Stimulated activated CD8-positive, alpha-beta memory T cell treated with anti-CD3 and anti-CD28 coated beads, Interleukin-12 subunit alpha, Interleukin-12 subunit beta, amount 100 ng/mL, for 1 hour (primary cell): ENCODE results near the gene SCARB1.

Source experiments
- DNase-seq: peaks from one replicate; pipeline ENCODE4 v3.0.0-alpha.2; 2020; ENCODE audit warnings: low read depth

SCARB1 gene

DNA sequence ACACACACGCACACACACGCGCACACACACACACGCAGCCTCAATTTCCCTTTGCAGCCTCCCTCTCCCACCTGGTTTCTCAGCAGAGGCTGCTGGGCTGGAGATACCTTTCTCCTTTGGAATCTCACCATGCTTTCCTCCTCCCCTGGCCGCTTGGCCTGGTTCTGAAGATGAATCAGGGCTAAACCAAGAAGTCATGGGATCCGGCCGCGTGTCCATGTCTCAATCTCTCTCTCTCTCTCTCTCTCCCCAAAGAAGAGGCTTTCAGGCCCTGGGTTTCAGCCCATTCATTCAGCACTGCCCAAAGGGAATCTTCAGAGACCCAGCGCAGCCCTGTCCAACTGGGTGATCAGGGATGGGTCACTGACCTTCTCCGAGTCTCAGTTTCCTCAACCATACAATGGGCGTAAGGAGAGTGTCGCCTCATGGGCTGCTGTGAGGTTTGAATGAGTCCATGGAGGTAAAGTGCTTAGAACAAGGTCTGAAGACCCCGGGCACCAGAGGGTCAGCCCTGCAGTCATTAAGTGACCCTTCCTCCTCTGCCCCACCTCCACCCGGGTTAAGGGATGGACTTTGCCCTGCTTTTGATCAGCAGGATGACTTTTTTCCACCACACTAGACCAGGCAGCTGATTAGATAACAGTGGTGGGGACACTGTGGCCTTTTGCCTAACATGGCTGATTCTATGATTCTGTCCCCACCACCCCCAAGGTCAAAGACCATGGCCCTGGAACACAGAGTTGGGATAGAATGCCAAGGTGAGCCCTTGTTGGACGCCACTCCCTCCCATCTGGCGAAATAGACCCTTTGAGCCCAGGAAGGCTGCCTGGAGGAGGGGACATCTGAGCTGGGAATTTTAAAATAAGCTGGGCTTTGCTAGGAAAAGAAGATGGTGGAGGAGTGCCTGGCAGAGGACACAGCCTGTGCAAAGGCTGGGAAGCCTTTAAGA is 42.1 kb downstream of the SCARB1 start:
- no peak for DNase-seq

- no peak for DNase-seq
Observed at GRCh38 chr12:124820199-124820598, 43.5 kb downstream of the SCARB1 start.

DNA sequence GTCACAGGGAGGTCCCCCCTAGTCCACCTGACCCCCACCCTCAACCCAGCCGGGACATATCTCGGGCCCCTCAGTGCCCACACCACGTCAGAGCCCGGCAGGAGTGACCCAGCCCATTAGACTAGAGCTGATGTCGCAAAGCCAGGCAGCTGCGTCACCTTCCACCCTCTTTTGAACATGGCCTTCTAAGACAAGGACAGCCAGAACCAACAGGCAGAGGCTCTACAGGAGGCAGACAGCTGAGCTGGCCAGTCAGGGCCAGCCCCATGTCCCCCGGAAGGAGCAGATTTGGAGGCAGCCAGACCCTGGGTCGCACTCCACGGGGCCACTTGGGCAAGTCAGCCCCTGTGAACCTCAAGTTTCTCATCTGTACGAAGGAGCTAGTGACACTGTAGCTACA is 44.1 kb downstream of the SCARB1 start:
- DNase-seq = no peak

DNA sequence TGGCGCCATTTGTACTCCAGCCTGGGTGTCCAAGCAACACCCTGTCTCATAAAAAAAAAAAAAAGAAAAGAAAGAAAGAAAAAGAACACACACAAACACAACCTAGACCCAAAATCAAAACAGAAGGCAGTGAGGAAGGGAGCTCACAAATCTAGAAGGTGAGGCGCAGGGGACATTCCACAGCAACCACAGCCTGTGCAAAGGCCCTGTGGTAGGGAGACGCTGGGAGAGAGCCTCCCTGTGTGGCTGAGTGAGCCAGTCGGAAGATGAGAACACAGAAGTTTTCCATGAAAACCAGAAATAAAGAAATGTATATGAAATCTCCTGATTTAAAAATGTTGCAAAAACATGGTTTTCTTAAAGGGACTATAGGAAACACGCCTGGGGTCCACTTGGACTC is 44.6 kb downstream of the SCARB1 start:
- no peak for DNase-seq

GRCh38 chr12:124817076-124818000 is 46.3 kb downstream of the SCARB1 start:
- DNase-seq = no peak

DNA sequence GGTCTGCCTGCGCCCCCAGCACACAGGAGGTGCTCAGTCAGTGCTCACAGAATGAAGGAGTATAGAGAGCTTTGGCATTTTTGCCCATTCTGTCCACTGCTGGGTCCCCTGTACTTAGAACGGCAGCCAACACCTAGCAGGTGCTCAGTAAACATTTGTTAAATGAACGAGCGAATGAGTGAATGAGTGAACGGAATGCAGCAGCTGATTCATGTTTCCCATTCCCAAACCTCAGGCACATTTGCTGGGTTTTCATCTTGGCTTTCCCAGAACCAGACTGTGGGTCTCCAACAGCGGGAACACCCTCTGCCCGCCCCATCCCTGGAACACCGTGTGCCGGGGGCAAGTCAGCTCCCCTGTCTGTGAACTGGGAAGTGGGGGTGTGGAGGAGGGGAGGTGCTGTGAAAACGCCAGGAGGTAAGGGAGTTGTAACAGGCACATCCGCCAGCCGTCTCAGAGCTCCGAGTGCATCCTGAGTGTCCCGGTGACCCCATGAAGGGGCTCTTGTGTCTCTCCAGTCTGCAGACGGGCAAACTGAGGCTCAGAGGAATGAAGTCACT is 47.3 kb downstream of the SCARB1 start:
- no peak for DNase-seq

DNA sequence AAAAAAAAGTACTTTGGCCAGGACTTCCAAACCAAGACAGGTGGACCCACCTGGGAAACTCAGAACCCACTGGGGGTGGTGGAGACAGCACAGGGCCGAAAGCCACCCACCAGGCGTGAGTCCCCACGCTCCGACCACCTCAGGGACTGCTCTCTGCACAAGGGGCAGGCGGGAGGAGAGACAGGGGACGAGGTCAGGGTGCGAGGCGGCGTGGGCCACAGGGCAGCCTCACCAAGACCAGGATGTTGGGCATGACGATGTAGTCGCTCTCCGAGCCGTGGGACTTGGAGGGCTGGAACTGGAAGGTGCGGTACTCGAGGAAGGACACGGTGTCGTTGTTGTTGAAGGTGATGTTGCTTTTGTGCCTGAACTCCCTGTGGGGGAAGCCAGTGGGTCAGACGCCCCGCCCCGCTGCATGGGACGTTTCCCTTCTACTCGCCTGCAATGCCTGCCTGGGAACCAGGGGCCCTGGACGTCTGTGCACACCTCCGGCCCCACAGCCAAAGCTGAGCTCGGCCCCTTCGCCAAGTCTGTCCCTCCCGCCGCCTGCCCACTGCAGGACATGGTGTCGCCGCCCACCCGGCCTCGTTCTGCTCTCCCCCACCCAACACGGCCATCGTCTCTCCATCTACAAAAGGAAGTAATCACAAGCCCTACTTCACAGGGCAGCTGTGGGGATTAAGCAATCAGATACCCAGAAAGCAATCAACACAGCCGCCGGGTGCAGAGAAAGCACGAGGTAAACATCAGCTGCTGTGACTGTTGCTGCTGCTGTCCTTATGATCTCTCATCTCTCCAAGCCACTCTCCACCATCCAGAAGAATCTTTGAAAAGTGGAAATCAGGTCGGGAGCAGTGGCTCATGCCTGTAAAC is 48.7 kb downstream of the SCARB1 start:
- no peak for DNase-seq

DNA sequence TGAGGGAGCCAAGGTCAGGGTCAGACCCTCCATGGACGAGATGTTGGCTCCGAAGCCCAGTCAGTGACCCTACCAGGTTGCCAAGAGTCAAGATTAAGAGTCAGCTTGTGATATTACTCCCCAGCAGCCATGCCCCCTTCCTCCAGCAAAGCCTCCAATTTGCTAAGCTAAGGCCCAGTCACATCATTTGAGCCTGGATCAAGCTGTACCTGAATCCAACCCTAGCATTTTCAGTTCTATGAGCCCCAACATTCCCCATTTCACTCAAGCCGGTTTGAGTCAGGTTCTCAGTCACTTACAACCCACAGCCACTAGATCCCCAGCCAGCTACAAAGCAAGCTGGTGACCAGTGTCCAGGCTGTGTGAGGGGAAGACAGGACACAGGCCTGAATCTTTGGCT is 49.9 kb downstream of the SCARB1 start:
- DNase-seq = no peak

GRCh38 chr12:124812979-124813378 is 50.7 kb downstream of the SCARB1 start:
- no peak for DNase-seq

DNA sequence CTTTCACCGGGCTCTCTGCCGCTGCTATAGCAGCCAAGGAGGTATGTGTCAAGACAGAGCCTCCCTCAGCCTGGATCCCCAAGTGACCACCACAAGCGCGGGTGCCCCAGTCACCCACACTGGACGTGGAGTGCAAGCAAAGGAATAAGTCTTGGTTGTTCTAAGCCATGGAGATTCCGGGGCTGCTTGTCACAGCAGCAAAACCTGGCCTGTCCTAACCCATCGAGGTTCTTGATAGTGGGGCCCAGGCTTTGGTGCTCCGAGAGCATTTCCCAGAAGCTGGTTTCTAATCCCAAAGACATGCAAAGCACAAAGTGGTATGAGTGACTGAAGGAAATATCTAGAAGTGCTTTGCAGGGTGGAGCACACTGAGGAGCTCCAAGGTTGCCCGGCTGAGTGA is 51.3 kb downstream of the SCARB1 start:
- no peak for DNase-seq

- no peak for DNase-seq
Observed at GRCh38 chr12:124811633-124812032, 52.0 kb downstream of the SCARB1 start.

DNA sequence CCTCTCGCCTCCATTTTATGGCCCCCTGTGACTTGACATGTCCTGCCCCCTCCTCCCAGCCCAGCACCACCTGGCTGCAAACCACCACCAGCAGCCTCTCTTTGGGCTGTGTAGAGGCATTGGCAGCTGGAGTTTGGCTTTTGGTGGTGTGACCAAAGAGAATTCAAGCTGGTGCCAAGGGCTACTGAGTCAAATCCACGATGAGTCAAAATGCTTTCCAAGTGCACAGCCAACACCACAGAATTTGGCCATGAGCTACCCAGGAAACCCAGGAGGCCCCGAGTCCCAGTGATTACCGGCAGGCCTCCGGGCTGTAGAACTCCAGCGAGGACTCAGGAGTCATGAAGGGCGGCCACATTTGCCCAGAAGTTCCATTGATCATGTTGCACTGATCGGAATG is 53.8 kb downstream of the SCARB1 start:
- no peak for DNase-seq

DNA sequence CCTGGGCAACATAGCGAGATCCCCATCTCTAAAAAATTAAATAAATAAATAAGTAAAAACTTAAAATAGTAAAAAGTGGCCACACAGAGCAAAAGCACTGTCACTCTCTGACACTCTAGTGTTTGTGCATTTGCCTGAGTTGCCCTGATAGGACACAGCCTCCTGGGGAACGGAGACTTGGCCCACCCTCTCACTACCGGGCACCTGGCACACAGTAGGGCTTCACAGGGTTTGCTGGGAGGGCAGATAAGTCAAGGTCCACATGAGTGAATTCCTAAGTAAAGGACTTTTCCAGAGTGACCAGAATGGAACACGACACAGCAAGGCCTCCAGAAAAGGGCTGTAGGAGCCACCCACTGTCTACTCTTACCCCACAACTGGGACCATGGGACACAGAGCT is 54.3 kb downstream of the SCARB1 start:
- no peak for DNase-seq

DNA sequence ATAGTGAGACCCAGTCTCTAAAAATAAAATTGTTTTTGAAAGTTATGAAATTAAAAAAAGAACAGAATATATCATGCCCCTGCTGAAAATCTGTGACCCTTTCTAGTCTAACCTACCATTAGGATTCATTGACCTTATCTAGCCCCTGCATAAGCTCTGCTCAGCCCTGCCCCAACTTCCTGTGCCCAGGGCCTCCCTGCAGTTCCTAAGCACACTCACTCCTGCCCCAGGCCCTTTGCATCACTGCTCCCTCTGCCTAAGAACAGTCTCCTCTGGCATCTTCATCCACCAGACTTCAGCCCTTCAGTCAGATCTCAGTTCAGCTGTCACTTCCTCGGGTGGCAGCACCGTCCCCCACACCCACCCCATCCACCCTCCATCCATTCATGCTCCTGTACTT is 55.4 kb downstream of the SCARB1 start:
- DNase-seq = no peak

DNA sequence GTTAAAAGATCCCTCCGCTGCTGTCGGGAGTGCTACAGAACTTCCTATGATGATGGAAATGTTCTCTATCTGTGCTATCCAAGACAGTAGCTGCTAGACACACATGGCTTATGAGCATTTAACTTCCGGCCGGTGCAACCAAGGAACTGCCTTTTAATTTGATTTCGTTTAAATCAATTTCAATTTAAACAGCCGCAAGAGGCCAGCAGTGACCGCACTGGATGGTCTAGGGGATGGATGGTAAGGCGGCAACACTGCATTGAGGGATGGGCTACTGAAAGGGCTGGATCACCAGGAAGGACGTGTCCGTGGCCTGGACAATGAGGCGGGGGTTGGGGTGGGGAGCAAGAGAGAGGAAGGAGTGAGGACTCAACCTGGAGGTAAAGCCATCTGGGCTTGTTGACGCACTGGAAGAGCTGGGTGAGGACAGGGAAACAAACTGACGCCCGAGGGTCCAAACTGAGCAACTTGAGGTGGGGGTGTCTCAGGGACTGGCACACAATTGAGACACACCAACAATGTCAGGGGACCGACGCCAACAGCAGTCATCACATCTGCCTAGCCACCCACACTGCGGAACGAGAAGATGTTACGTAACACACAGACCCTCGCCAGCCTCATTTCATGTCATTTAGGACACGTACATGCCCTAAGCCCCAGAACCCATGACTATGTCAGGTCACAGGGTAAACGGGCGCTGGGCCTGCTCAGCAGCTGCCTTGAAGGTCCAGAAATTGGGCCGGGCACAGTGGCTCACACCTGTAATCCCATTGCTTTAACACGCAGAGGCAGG is 57.6 kb downstream of the SCARB1 start:
- DNase-seq = no peak

- DNase-seq = no peak
Observed at GRCh38 chr12:124805050-124805449, 58.6 kb downstream of the SCARB1 start.

DNA sequence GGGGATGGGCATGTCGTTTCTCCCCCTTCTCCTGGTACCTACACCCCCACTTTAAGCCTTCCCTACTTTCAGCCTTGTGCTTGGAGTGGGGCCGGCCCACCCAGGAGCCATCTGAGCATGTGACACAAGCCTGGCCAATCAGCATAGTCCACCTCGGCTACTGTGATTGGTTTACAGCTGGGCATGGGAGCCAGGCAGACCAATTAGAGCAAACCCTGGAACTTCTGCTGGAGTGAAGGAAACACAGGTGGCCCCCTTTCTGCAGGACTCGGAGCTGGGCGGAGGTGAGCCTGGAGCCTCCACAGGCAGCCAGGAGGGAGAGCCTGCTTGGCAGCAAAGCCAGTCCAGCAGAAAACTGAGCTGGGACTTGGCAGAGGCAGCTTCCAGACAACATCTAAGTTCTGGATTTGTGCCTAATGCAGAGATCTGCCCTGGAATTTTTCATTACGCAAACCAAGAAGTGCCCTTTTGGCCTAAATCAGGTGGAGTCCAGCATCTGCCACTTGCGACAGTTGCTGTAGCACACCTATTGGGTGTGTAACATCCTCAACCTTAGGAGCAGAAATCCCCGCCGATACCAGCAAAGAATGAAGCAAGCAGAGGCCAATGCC is 59.5 kb downstream of the SCARB1 start:
- DNase-seq = no peak

DNA sequence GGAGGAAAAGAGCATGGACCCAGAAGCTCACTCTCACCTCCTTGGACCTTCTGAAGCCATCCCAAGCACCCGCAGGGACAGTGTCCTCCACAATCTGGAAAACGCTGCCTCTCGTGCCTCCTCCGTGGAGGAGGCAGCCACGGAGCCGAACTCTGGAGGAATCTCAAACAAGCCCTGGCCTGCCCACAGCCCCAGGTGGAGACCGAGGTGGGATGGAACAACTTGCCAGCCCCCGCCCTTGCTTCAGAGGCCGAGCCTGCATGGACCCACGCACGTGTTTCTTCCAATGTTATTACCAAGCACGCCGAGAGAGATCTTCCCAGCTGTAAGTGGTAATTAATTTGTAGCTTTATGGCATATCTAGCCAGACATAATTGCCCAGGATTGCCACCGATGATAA is 61.3 kb downstream of the SCARB1 start:
- DNase-seq = no peak

- no peak for DNase-seq
Observed at GRCh38 chr12:124800506-124800905, 63.2 kb downstream of the SCARB1 start.

DNA sequence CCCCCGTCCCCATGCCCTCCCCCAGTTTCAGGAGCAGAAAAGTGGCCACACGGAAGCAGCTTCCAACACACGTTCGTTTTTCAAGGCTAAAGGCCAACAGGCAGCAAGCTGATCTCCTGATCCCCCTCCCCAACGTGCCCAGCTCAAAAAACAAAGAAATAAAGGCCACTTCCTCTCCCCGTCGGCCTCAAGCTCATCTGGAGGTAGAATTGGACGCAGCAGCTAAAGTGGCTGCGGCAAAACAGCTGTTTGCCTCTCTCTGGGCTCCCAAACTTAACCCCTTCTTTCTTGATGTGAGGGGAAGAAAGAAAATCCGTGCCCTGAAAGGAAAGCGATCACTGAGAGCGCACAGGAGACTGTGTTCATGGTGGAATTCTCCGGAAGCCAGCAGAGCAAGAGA is 66.3 kb downstream of the SCARB1 start:
- DNase-seq = no peak
